A549 (cell line): Measurements from ENCODE around the gene SYT13. TPM values are rescaled to one million over a fixed set of nuclear protein-coding genes. Genes with fewer than 3 reads are reported as not detected.

Experiments used
- ATAC-seq, 2 experiments: fragments of 200-7000 bp in 1 of 2; fragments of >200 bp in 1 of 2; cut with Nextera tagmentation in 1 of 2; cut with Tn5 transposase in 1 of 2; 3 replicates each; pipeline versions ENCODE4 v1.8.0 to v1.9.1; 2018 to 2020; ENCODE audit warnings: mild to moderate bottlenecking in 1 of 2, moderate library complexity in 1 of 2
- CTCF ChIA-PET: fragments of 300-600 bp; sonication (Branson Sonifier 250); formaldehyde crosslinking; extraction: SDS; loops from one replicate; lab custom pipeline; 2021; ENCODE audit warnings: antibody characterized with exemption, inconsistent platforms; lab: Yijun Ruan, JAX
- POLR2A ChIA-PET: fragments of 350-600 bp; formaldehyde crosslinking; extraction: SDS; loops from one replicate; lab custom pipeline; 2021; ENCODE audit warnings: antibody characterized with exemption, inconsistent platforms; lab: Yijun Ruan, JAX
- DNase-seq, 2 experiments: peaks; one replicate each; pipeline versions ENCODE4 v3.0.0 to v3.0.0-alpha.2; 2011 to 2016; ENCODE audit warnings: low read depth in 1 of 2, low spot score in 1 of 2
- FAIRE-seq: peaks from 2 replicates; lab custom pipeline; 2011; peaks lifted over from hg19 to GRCh38; lab: Jason Lieb, UNC
- H3K27ac ChIP-seq, 2 experiments: fragments of >200 bp; sonication (Bioruptor Twin); formaldehyde crosslinking; 3 replicates each; pipeline ENCODE4 v1.5.1; 2016 to 2017
- H3K4me1 ChIP-seq: fragments of >200 bp; sonication (Bioruptor Twin); formaldehyde crosslinking; 3 replicates; pipeline ENCODE4 v1.6.1; 2016
- H3K4me2 ChIP-seq: fragments of >200 bp; sonication (Bioruptor Twin); formaldehyde crosslinking; 3 replicates; pipeline ENCODE4 v1.6.1; 2016
- H3K4me3 ChIP-seq: fragments of >200 bp; sonication (Bioruptor Twin); formaldehyde crosslinking; 3 replicates; pipeline ENCODE4 v1.5.1; 2016
- H3K9me3 ChIP-seq: fragments of >200 bp; sonication (Bioruptor Twin); formaldehyde crosslinking; 3 replicates; pipeline ENCODE4 v1.6.1; 2016
- BCL3 ChIP-seq: fragments of >200 bp; sonication (Bioruptor Twin); formaldehyde crosslinking; IDR thresholded peaks from 3 replicates; pipeline ENCODE4 v1.6.1; 2016
- BHLHE40 ChIP-seq: IDR thresholded peaks from 2 replicates; pipeline ENCODE4 v1.6.1; 2012; ENCODE audit warnings: low read depth, low read length, inconsistent platforms
- CEBPB ChIP-seq, 2 experiments: fragments of >200 bp in 1 of 2; sonication (Bioruptor Twin) in 1 of 2; formaldehyde crosslinking in 1 of 2; IDR thresholded peaks; 2 replicates each; pipeline ENCODE4 v1.6.1; 2012 to 2016
- CHD2 ChIP-seq: fragments of 150-350 bp; IDR thresholded peaks from 2 replicates; pipeline ENCODE4 v1.6.1; 2014; ENCODE audit warnings: low read length; ENCODE audit not compliant: partially characterized antibody
- EHMT2 ChIP-seq: fragments of 200-600 bp; sonication (generic); IDR thresholded peaks from 2 replicates; pipeline ENCODE4 v1.6.1; 2016; ENCODE audit warnings: antibody characterized with exemption, low read depth, mild to moderate bottlenecking, moderate library complexity
- EP300 ChIP-seq, 2 experiments: fragments of >200 bp; sonication (Bioruptor Twin); formaldehyde crosslinking; IDR thresholded peaks; 2 replicates in 1 of 2; 3 replicates in 1 of 2; pipeline ENCODE4 v1.6.1; 2016 to 2017
- HDAC2 ChIP-seq: fragments of 200-600 bp; sonication (generic); IDR thresholded peaks from 2 replicates; pipeline ENCODE4 v1.6.1; 2016
- HES2 ChIP-seq: fragments of >200 bp; sonication (Bioruptor Twin); formaldehyde crosslinking; IDR thresholded peaks from 2 replicates; pipeline ENCODE4 v1.6.1; 2016
- HMGXB4 ChIP-seq: fragments of 250-450 bp; sonication (Bioruptor Pico); IDR thresholded peaks from 2 replicates; pipeline ENCODE4 v1.5.0; 2021; ENCODE audit warnings: mild to moderate bottlenecking, moderate library complexity, borderline replicate concordance
- HOXB5 ChIP-seq: fragments of 250-450 bp; sonication (Bioruptor Pico); IDR thresholded peaks from 2 replicates; pipeline ENCODE4 v1.5.0; 2020; ENCODE audit warnings: mild to moderate bottlenecking, moderate library complexity
- KDM5A ChIP-seq: fragments of 200-600 bp; sonication (generic); IDR thresholded peaks from 2 replicates; pipeline ENCODE4 v1.6.1; 2016; ENCODE audit warnings: antibody characterized with exemption, mild to moderate bottlenecking
- MYC ChIP-seq: IDR thresholded peaks from 2 replicates; pipeline ENCODE4 v1.6.1; 2012; ENCODE audit warnings: mild to moderate bottlenecking, inconsistent platforms, low read length, improper control_type of control experiment, borderline replicate concordance
- NPAS2 ChIP-seq: fragments of 250-450 bp; sonication (Bioruptor Pico); IDR thresholded peaks from 2 replicates; pipeline ENCODE4 v1.8.0; 2022; ENCODE audit warnings: mild to moderate bottlenecking, moderate library complexity, borderline replicate concordance
- PHF8 ChIP-seq: fragments of 200-600 bp; sonication (generic); IDR thresholded peaks from 2 replicates; pipeline ENCODE4 v1.6.1; 2016; ENCODE audit warnings: low read depth, mild to moderate bottlenecking, antibody characterized with exemption, moderate library complexity, borderline replicate concordance
- POLR2A ChIP-seq: IDR thresholded peaks from 2 replicates; pipeline ENCODE4 v1.6.1; 2012; ENCODE audit warnings: mild to moderate bottlenecking, low read length
- POLR2AphosphoS2 ChIP-seq: conservative IDR thresholded peaks from 2 replicates; pipeline ENCODE4 v1.6.1; 2012; ENCODE audit warnings: low read length, improper control_type of control experiment, inconsistent platforms
- RAD21 ChIP-seq, 2 experiments: fragments of >200 bp in 1 of 2; sonication (Bioruptor Twin) in 1 of 2; formaldehyde crosslinking in 1 of 2; IDR thresholded peaks in 1 of 2; conservative IDR thresholded peaks in 1 of 2; 2 replicates in 1 of 2; 3 replicates in 1 of 2; pipeline ENCODE4 v1.6.1; 2012 to 2018; ENCODE audit warnings: inconsistent platforms in 1 of 2
- SREBF2 ChIP-seq: fragments of 450-650 bp; IDR thresholded peaks from 2 replicates; pipeline ENCODE4 v1.6.1; 2014; ENCODE audit warnings: mild to moderate bottlenecking, moderate library complexity
- TFCP2L1 ChIP-seq: fragments of 250-450 bp; sonication (Bioruptor Pico); IDR thresholded peaks from 2 replicates; pipeline ENCODE4 v1.5.0; 2021; ENCODE audit warnings: mild to moderate bottlenecking
- TP53 ChIP-seq: fragments of 250-450 bp; sonication (Bioruptor Pico); IDR thresholded peaks from 2 replicates; pipeline ENCODE4 v1.5.0; 2021; ENCODE audit warnings: mild to moderate bottlenecking, moderate library complexity
- USF2 ChIP-seq: fragments of 450-650 bp; IDR thresholded peaks from 2 replicates; pipeline ENCODE4 v1.6.1; 2014; ENCODE audit warnings: antibody characterized with exemption
- ZC3H11A ChIP-seq: fragments of 450-650 bp; IDR thresholded peaks from 2 replicates; pipeline ENCODE4 v1.6.1; 2014; ENCODE audit warnings: antibody characterized with exemption, mild to moderate bottlenecking
- ZFP36 ChIP-seq: fragments of 450-650 bp; IDR thresholded peaks from 2 replicates; pipeline ENCODE4 v1.6.1; 2014; ENCODE audit warnings: borderline replicate concordance; ENCODE audit not compliant: partially characterized antibody
- ZNF302 ChIP-seq: fragments of 250-450 bp; sonication (Bioruptor Pico); IDR thresholded peaks from 2 replicates; pipeline ENCODE4 v1.9.0; 2021; ENCODE audit warnings: inconsistent platforms, mild to moderate bottlenecking, moderate library complexity
- ZSCAN20 ChIP-seq: fragments of 250-450 bp; sonication (Bioruptor Pico); IDR thresholded peaks from 2 replicates; pipeline ENCODE4 v1.8.0; 2022; ENCODE audit warnings: mild to moderate bottlenecking, moderate library complexity
- WGBS: methylation state at CpG from one replicate; pipeline ENCODE4 v1.1.6; 2017; ENCODE audit errors: missing lambda C conversion rate; 5-methylcytosine and 5-hydroxymethylcytosine counted together
- polyA plus RNA-seq, 4 experiments: library from polyadenylated mRNA; depleted of rRNA in 3 of 4; stranded (reverse); fragments of >200 nt; fragmentation: RNase III in 1 of 4; extraction: RNeasy Plus Mini Kit Qiagen cat#74134 plus additional on column Dnase treatment in 1 of 4; gene quantifications; 2 replicates in 3 of 4; 3 replicates in 1 of 4; pipeline ENCODE4 v1.2.3, GENCODE V29; 2011 to 2017

SYT13 gene
- polyA plus RNA-seq, 2 of the 4 experiments (the other 2 are of a cell fraction): 8.1 to 12.9 TPM

- TF ChIP-seq ZNF302 (CRISPR knock-in tag): no peak
- no peak for TF ChIP-seq KDM5A
- TF ChIP-seq ZSCAN20 (CRISPR knock-in tag): no peak
Observed at GRCh38 chr11:45313171-45313865, 27.2 kb upstream of the SYT13 start (continued).

GRCh38 chr11:45305874-45306623, 19.9 kb upstream of the SYT13 start:
- Histone ChIP-seq H3K4me3 (no peak overlapping the region), H3K9me3 (no peaks in the 10 kb centered on the region), H3K4me1 (peaks cover 4% of the 10 kb centered on the region; the same call in 1 of the 3 replicates), H3K4me2 (no peak overlapping the region), H3K27ac (no peak overlapping the region)
- FAIRE-seq: no peak
- ChIA-PET POLR2A (no interaction called here), CTCF (interaction anchor here (0.6 to 2.4 kb wide), 12 partner anchors 12 to 466 kb away, joined by 3 to 12 read pairs (median 4); no protein-coding TSS in a partner anchor)
- no peak; a peak in 1 of 6 replicates for ATAC-seq
- WGBS: 24% methylated on average over 5 of the region's 5 CpGs
- DNase-seq: no peak
- TF ChIP-seq CEBPB (IDR thresholded peaks at IDR 0.05) (no peak), EP300 (IDR thresholded peaks at IDR 0.05) (no peak), POLR2AphosphoS2 (no peak), PHF8 (no peak), BHLHE40 (no peak), ZFP36 (no peak), RAD21 (conservative IDR thresholded peaks at IDR 0.05 in 1 of 2, IDR thresholded peaks at IDR 0.05 in 1 of 2) (no peak), NPAS2 (no peak), HES2 (no peak), POLR2A (no peak)

GRCh38 chr11:45304992-45305335, 18.8 kb upstream of the SYT13 start:
- 49% methylated on average over 4 of the region's 4 CpGs for WGBS
- FAIRE-seq (no peak), ATAC-seq (no peak), DNase-seq (no peak)
- Histone ChIP-seq H3K27ac (no peak overlapping the region), H3K4me3 (no peak overlapping the region), H3K4me1 (peaks cover 4% of the 10 kb centered on the region; the same call in 1 of the 3 replicates), H3K9me3 (no peaks in the 10 kb centered on the region), H3K4me2 (no peak overlapping the region)
- ChIA-PET CTCF (interaction anchor here (0.9 to 2.7 kb wide), 11 partner anchors 11 to 466 kb away, joined by 3 to 12 read pairs (median 6); no protein-coding TSS in a partner anchor), POLR2A (no interaction called here)
- no peak for TF ChIP-seq MYC
- TF ChIP-seq CHD2: no peak
- no peak for TF ChIP-seq HDAC2

- H3K9me3 ChIP-seq: no peaks in the 10 kb centered on the region
- H3K4me1 ChIP-seq: peaks cover 4% of the 10 kb centered on the region; the same call in 1 of the 3 replicates
- CTCF ChIA-PET: interaction anchor here (0.9 to 2.7 kb wide), 11 partner anchors 10 to 378 kb away, joined by 3 to 12 read pairs (median 5); no protein-coding TSS in a partner anchor
- no peak for DNase-seq
- no peak for ATAC-seq
- 73% methylated on average over 12 of the region's 15 CpGs for WGBS
- H3K4me2 ChIP-seq: no peak overlapping the region
- POLR2A ChIA-PET: no interaction called here
- TF ChIP-seq TP53 (CRISPR knock-in tag) (no peak), EHMT2 (no peak), ZSCAN20 (CRISPR knock-in tag) (no peak), HMGXB4 (CRISPR knock-in tag) (no peak), USF2 (no peak), MYC (no peak), KDM5A (no peak), TFCP2L1 (no peak), BCL3 (no peak), SREBF2 (no peak), HOXB5 (CRISPR knock-in tag) (no peak), ZC3H11A (no peak), NPAS2 (no peak)
- FAIRE-seq: no peak
- H3K4me3 ChIP-seq: no peak overlapping the region
- H3K27ac ChIP-seq: no peak overlapping the region
Observed at GRCh38 chr11:45304111-45304991, 18.2 kb upstream of the SYT13 start.
